Spleen (tissue), 11 donors: ENCODE results near the gene SORBS2. TPM values are rescaled to one million over a fixed set of nuclear protein-coding genes. Genes with fewer than 3 reads are reported as not detected.

Experiments used
- DNase-seq: peaks from one replicate; pipeline ENCODE4 v3.0.0-alpha.2; 2020
- H3K27ac ChIP-seq, 8 donors: fragments of 200-600 bp; sonication (generic) in 7 of 8; 1 replicate in 4 of 8; 2 replicates in 4 of 8; pipeline versions ENCODE4 v1.5.0 to v1.8.0; 2016 to 2021; ENCODE audit warnings: inconsistent platforms in 4 of 8, mild to moderate bottlenecking in 4 of 8, moderate library complexity in 1 of 8
- H3K27me3 ChIP-seq, 7 donors: fragments of 200-600 bp; sonication (generic) in 6 of 7; replicated peaks in 1 of 7; 1 replicate in 4 of 7; 2 replicates in 3 of 7; pipeline versions ENCODE4 v1.5.0 to v1.8.0; 2016 to 2021; ENCODE audit warnings: inconsistent platforms in 3 of 7, mild to moderate bottlenecking in 1 of 7
- H3K36me3 ChIP-seq, 6 donors: fragments of 200-600 bp; sonication (generic) in 5 of 6; 1 replicate in 4 of 6; 2 replicates in 2 of 6; pipeline versions ENCODE4 v1.5.0 to v1.8.0; 2016 to 2021; ENCODE audit warnings: inconsistent platforms in 2 of 6
- H3K4me1 ChIP-seq, 6 donors: fragments of 200-600 bp; sonication (generic) in 5 of 6; 1 replicate in 3 of 6; 2 replicates in 3 of 6; pipeline versions ENCODE4 v1.5.0 to v1.8.0; 2016 to 2021; ENCODE audit warnings: inconsistent platforms in 3 of 6
- H3K4me3 ChIP-seq, 8 donors: fragments of 200-600 bp; sonication (generic) in 7 of 8; 1 replicate in 4 of 8; 2 replicates in 4 of 8; pipeline versions ENCODE4 v1.5.0 to v1.8.0; 2016 to 2021; ENCODE audit warnings: inconsistent platforms in 4 of 8, mild to moderate bottlenecking in 4 of 8, moderate library complexity in 2 of 8
- H3K9me3 ChIP-seq, 8 donors: fragments of 200-600 bp; sonication (generic) in 7 of 8; 1 replicate in 4 of 8; 2 replicates in 4 of 8; pipeline versions ENCODE4 v1.5.0 to v1.8.0; 2016 to 2021; ENCODE audit warnings: inconsistent platforms in 4 of 8
- CTCF ChIP-seq, 11 experiments: fragments of 200-600 bp in 7 of 11; fragments of 450-650 bp in 4 of 11; sonication (generic) in 4 of 11; IDR thresholded peaks in 8 of 11; conservative IDR thresholded peaks in 3 of 11; 1 replicate in 7 of 11; 2 replicates in 4 of 11; pipeline versions ENCODE4 v1.4.0 to v1.8.0; 2016 to 2021; ENCODE audit warnings: antibody characterized with exemption in 11 of 11, inconsistent platforms in 4 of 11, mild to moderate bottlenecking in 1 of 11
- POLR2A ChIP-seq, 3 donors: fragments of 450-650 bp; IDR thresholded peaks; one replicate each; pipeline ENCODE4 v1.5.1; 2017; ENCODE audit warnings: antibody characterized with exemption in 3 of 3, mild to moderate bottlenecking in 1 of 3
- POLR2AphosphoS5 ChIP-seq, 3 donors: sonication (generic); formaldehyde crosslinking; IDR thresholded peaks; one replicate each; pipeline ENCODE4 v1.5.1; 2017; ENCODE audit warnings: antibody characterized with exemption in 3 of 3
- WGBS, 5 donors: extraction: QIAGEN DNeasy Blood & Tissue Kit in 3 of 5; methylation state at CpG; one replicate each; pipeline versions ENCODE4 v1.1.5 to v1.1.7; 2013 to 2018; 5-methylcytosine and 5-hydroxymethylcytosine counted together
- intact Hi-C: fragments of 100-400 bp; cut with DNase I; formaldehyde crosslinking; loops from one replicate; pipeline ENCODE4 v1.15.0; 2023; ENCODE audit warnings: low total_unique reads
- polyA plus RNA-seq, 3 donors: library from polyadenylated mRNA; stranded (reverse); fragments of 200-250 nt; gene quantifications; one replicate each; pipeline ENCODE4 v1.2.1, GENCODE V29; 2013
- total RNA-seq, 7 donors: library from RNA; depleted of rRNA in 3 of 7; stranded (reverse); fragments of >200 nt in 3 of 7; fragmentation: NEBNext Ultra II Directional in 4 of 7; extraction: Animal tissue kit (Norgen Biotek cat#: 25700) in 4 of 7; gene quantifications; one replicate each; pipeline versions ENCODE4 v1.1.0 to v1.2.1, GENCODE V29; 2016 to 2021
- donor health status: healthy with polysubstance abuse.
- donor health status: DM: no; HTN: no; CAD: no; lungs with moderate emphysema.
- donor health status: DM: no; HTN: no; CAD: no.
- donor health status: Bipolar disorder and iron deficiency.
- donor health status: healthy.
- donor health status: DM: no; HTN: no; CAD: no.
- donor health status: DM: yes; HTN: yes; CAD: no.

The SORBS2 gene
- total and polyA plus RNA-seq, 10 donors = 5.9 to 128 (median 84.8) TPM

- Histone ChIP-seq H3K36me3 (no peaks in the 10 kb centered on the region), H3K27ac (no peak overlapping the region), H3K27me3 (no peaks in the 10 kb centered on the region), H3K9me3 (no peaks in the 10 kb centered on the region), H3K4me1 (peaks cover 0 to 27% (median 17%) of the 10 kb centered on the region in 6 donors), H3K4me3 (no peak overlapping the region)
- no peak for TF ChIP-seq POLR2AphosphoS5 (IDR thresholded peaks at IDR 0.05)
- TF ChIP-seq CTCF (IDR thresholded peaks at IDR 0.05 in 8 of 11, conservative IDR thresholded peaks at IDR 0.05 in 3 of 11) = no peak
- no peak for TF ChIP-seq POLR2A (IDR thresholded peaks at IDR 0.05)
- intact Hi-C loops = no loop called here
- DNase-seq = no peak
- 73 to 93% (median 86%) methylated on average over 3 of the region's 3 CpGs for WGBS, 5 donors
Observed at GRCh38 chr4:185719500-185719858, 92.5 kb downstream of the SORBS2 start.

GRCh38 chr4:185718578-185719499, 93.2 kb downstream of the SORBS2 start:
- no peak for TF ChIP-seq CTCF (IDR thresholded peaks at IDR 0.05 in 8 of 11, conservative IDR thresholded peaks at IDR 0.05 in 3 of 11)
- TF ChIP-seq POLR2A (IDR thresholded peaks at IDR 0.05) = no peak
- no peak for TF ChIP-seq POLR2AphosphoS5 (IDR thresholded peaks at IDR 0.05)
- no peaks in the 10 kb centered on the region for H3K9me3 ChIP-seq
- 69 to 86% (median 80%) methylated on average over 8 of the region's 8 CpGs for WGBS, 5 donors
- no peaks in the 10 kb centered on the region for H3K36me3 ChIP-seq
- no peak for DNase-seq
- intact Hi-C loops = no loop called here
- H3K27ac ChIP-seq = peak overlapping the region in 1 of 8 donors; percentile 82
- H3K4me1 ChIP-seq = peaks cover 0 to 24% (median 15%) of the 10 kb centered on the region in 6 donors
- no peaks in the 10 kb centered on the region for H3K27me3 ChIP-seq
- no peak overlapping the region for H3K4me3 ChIP-seq

- Histone ChIP-seq H3K27me3 (no peaks in the 10 kb centered on the region), H3K4me3 (no peak overlapping the region), H3K36me3 (no peaks in the 10 kb centered on the region), H3K4me1 (peaks cover 0 to 17% (median 9%) of the 10 kb centered on the region in 6 donors), H3K9me3 (no peaks in the 10 kb centered on the region), H3K27ac (peak overlapping the region; percentile 29 to 82 (median 66))
- 75 to 84% (median 78%) methylated on average over 9 of the region's 9 CpGs for WGBS, 5 donors
- intact Hi-C loops = no loop called here
- no peak for TF ChIP-seq POLR2A (IDR thresholded peaks at IDR 0.05)
- TF ChIP-seq POLR2AphosphoS5 (IDR thresholded peaks at IDR 0.05) = no peak
- no peak for TF ChIP-seq CTCF (IDR thresholded peaks at IDR 0.05 in 8 of 11, conservative IDR thresholded peaks at IDR 0.05 in 3 of 11)
- DNase-seq = no peak
Observed at GRCh38 chr4:185717377-185717741, 94.6 kb downstream of the SORBS2 start.

- intact Hi-C loops = no loop called here
- TF ChIP-seq CTCF (IDR thresholded peaks at IDR 0.05 in 8 of 11, conservative IDR thresholded peaks at IDR 0.05 in 3 of 11) (no peak), POLR2A (IDR thresholded peaks at IDR 0.05) (peak in 1 of 3 donors; percentile 70), POLR2AphosphoS5 (IDR thresholded peaks at IDR 0.05) (peak in 2 of 3 donors; percentile 62 to 82)
- DNase-seq = peak; percentile 80
- H3K27me3 ChIP-seq = no peaks in the 10 kb centered on the region
- H3K36me3 ChIP-seq = no peaks in the 10 kb centered on the region
- 57 to 78% (median 74%) methylated on average over 15 of the region's 15 CpGs for WGBS, 5 donors
- peak overlapping the region in 1 of 8 donors; percentile 4 for H3K4me3 ChIP-seq
- H3K9me3 ChIP-seq = no peaks in the 10 kb centered on the region
- peaks cover 0 to 16% (median 9%) of the 10 kb centered on the region in 6 donors for H3K4me1 ChIP-seq
- H3K27ac ChIP-seq = peak overlapping the region; percentile 29 to 82 (median 66)
Observed at GRCh38 chr4:185716577-185717376, 95.2 kb downstream of the SORBS2 start.
